SK-MEL-5 (cell line): ENCODE data around the gene STPG1. TPM values are rescaled to one million over a fixed set of nuclear protein-coding genes. Genes with fewer than 3 reads are reported as not detected.

Experiments used
- DNase-seq: peaks from one replicate; pipeline ENCODE4 v3.0.0-alpha.2; 2016; ENCODE audit warnings: low read depth, low spot score
- in situ Hi-C: cut with HindIII; loops from 2 replicates; pipeline ENCODE4 v1.10.0; 2016; ENCODE audit warnings: low sequenced_read_pairs, high pct_unique_total_duplicates, low pct_unique_long_range_greater_than_20kb
- total RNA-seq: library from RNA; depleted of rRNA; stranded (reverse); fragments of >200 nt; shearing (Covaris generic); gene quantifications from 2 replicates; pipeline ENCODE4 v1.2.3, GENCODE V29; 2014

Gene STPG1
- total RNA-seq, 1 experiment from 2014 or later: 5.5 TPM

DNA sequence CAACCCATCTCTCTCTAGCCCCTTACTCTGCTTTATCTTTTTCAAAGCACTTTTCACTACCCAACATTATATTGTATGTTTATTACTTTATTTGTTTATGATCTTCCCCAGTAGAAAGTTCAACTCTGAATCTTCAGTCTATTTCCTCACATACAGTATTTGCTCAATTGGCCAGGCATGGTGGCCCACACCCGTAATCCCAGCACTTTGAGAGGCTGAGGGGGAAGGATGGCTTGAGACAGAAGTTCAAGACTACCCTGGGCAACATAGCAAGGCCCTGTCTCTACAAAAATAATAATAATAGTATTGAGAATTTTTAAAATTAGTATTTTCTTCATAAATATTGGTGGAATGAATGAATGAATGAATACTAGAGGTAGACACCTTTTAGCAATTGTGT is 1.2 kb downstream of the STPG1 start:
- in situ Hi-C loops: no loop called here
- DNase-seq: no peak

DNA sequence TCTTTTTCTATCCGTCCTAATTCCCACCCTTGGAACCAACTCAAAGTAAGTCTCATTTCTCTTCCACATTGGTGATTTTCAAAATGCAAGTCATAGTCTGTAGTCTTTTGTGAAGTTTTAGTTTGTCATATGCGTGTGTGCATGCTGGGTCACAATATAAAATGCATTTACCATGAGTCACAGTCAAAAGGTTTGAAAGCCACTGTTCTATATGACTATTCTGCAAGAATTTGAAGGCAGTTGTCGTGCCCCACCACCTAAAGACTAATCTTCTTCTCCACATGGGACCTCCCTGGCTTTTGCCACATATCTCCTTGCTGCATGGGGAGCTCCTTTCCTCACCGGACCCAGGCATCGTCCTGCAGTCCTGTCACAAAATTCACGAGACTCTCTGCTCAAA is 1.6 kb downstream of the STPG1 start:
- in situ Hi-C loops: no loop called here
- DNase-seq: no peak

DNA sequence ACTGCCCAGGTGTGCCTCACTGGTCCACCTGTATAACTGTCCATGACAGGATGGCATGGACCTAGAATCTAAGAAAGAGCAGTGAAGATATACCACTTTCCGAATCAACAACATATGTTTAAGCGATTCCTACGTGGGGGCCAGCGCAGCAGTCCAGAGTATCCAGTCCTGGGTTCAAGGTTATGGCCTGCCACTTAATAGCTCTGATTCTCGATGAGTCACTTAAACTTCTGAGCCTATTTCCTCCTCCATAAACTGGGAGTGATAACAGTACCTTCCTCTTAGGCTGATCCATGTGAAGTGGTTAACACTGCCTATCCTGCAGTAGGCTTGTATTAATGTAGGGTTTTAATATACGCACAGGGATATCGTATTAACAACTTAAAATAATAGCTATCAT is 2.8 kb downstream of the STPG1 start:
- no peak for DNase-seq
- in situ Hi-C loops: no loop called here

DNA sequence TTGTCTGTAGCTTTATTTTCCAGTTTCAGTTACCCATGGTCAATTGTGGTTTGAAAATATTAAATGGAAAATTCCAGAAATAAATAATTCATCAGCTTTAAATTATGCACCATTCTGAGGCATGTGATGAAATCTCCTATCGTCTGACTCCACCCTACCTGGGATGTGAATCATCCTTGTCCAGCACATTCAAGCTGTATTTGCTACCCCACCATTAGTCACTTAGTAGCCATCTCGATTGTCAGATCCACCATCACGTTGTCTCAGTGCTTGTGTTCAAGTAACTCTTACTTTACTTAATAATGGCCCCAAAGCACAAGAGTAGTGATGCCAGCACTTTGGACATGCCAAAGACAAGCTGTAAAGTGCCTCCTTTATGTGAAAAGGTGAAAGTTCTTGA is 4.0 kb downstream of the STPG1 start:
- DNase-seq: no peak
- in situ Hi-C loops: no loop called here

DNA sequence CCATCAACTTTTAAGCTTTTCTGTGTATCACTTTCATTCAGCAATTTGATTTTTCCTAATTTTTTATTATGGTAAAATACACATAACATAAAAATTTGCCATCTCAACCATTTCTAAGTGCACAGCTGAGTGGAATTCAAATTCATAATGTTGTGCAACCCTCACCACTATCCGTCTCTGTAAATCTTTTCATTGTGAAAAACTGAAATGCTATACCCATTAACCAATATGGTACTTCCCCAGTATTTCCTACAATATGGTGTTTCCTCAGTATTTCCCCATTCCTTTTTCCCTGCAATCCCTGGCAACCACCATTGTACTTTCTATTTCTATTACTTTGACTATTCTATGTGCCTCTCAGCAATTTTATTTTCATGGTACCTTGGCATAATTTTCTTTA is 6.8 kb downstream of the STPG1 start:
- in situ Hi-C loops: no loop called here

DNA sequence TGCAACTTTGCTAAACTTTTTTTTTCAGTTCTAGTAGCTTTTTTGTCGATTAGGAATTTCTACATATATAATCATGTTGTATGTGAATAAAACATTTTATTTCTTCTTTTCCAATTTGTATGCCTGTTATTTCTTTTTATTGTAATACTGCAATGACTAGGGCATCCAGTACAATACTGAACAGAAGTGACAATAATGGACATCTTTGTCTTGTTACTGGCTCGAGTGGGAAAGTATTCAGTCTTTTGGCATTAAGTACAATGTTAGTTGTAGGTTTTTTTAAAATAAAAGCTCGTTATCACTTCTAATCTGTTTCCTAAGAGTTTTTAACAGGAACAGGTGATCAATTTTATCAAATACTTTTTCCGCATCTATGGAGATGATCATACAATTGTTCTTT is 9.8 kb downstream of the STPG1 start:
- no peak for DNase-seq
- in situ Hi-C loops: no loop called here

More for the DNA sequence above, 6.8 kb downstream of the STPG1 start:
- DNase-seq: no peak

DNA sequence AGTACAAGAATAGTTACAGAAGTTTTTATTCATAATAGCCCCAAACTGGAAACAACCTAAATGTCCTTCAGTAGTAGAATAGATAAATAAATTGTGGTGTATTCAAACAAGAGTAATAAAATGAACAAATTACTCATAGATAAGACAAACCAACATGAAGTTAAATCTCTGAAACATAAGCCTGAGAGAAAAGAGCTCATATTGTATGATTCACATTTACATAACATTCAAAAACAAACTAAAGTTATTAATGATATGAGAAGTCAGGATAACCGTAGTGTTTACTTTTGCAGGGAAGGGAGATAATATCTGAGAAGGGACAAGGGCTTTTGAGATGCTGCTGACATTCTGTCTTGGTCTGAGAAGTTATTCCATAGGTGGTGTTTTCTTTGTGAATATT is 13.5 kb downstream of the STPG1 start:
- in situ Hi-C loops: no loop called here
- no peak for DNase-seq

DNA sequence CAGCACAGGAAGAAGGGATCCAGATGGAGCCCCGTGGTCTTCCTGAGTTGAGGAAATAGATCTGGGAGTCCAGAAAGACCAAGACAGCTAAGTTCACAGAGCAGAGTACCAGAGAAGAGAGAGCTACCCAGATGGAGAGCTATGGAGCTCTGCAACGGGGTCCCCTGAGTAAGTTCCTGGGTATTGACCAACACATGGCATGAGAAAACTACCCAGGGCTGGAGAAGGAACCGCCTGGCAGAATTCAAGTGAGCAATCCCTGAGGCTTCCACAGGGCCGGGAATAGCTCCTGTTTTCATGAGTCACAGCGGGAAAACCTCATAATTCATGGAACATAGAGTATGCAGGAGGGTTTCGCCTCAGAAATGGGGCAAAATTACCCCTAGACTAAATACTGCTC is 19.7 kb downstream of the STPG1 start:
- DNase-seq: peak; percentile 40
- in situ Hi-C loops: loop anchor here (10.0 kb wide), 1 partner anchor 199 kb away; no protein-coding TSS in a partner anchor

DNA sequence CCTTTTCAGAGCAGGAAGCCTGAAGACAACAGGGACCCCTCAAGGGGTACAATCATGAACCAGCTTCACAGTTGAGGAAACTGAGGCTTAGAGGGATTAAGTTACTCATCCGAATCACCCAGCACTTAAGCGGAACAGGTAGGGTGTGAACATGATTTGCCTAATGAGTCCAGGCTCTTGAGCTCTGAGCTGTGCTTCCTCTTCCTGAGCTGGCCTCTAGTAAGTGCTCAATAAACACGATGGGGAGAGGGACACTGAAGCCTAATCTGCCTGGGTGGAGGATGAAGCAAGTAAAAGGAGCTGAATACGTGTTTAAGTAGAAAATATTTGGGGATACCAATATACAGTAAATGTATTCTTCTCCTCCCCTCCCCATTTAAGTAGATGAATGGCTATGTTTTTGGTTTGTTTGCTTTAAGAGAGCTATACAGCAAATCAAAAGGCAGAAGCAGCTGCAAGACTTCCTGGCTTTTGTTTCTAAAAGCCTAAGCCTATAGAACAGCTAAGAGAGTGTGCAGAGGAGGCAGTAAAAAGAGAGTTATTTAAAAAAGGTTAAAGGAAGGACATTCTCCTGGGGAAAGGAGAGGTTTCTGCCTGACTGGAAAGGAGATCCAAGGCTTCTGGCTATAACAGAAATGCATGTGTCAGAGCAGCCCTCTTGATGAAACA is 20.5 kb downstream of the STPG1 start:
- no peak for DNase-seq
- in situ Hi-C loops: loop anchor here (10.0 kb wide), 1 partner anchor 198 kb away; no protein-coding TSS in a partner anchor

DNA sequence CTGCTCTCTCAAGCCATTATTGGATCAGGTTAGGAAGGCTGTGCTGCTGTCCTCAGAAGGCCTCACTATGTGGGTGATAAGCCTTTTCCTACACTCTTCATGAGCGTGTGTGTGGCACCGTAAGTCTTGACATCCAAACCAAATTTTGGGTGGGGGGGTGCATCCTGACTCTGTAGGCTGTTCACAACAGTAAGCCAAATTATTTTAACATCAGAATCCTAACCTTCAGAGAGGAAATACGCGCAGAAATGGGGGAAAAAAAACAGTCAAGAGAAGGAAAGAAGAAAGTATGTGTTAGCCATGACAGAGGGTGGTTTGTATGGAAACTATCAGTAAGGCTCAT is 21.0 kb downstream of the STPG1 start:
- DNase-seq: no peak
- in situ Hi-C loops: loop anchor here (10.0 kb wide), 1 partner anchor 198 kb away; no protein-coding TSS in a partner anchor

DNA sequence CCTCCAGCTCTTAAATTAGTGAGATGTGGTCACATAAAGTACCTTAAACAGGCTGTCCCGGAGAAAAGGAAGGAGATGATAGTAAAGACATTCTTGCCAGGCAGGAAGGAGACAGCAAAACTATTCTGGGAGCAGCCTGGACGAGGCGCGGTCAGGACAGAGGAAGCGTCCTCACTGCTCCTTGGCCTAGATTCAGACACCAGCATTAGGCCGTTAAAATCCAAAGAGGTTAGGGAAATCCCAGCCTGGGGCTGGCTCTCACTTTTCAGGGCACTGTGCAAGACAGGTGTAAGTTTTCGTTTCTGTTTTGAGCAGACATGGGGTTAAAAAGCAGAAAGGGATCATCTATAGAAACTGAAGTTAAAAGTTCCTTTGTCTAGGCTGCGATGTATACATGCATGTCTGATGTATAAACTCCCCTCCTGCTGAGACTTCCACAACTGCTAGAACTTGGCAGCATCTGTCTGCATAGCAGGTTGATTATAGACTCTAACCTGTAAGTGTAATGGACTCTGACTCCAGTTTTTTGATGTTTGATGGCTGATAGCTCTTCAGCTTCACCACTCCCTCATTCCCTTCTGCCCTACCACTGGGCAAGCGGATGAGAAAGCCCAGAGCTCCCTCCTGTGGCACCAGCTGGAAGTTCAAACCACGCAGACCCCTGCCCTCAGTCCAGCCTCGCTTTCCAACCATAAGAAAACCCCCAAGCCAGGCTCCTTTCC is 21.5 kb downstream of the STPG1 start:
- DNase-seq: peak; percentile 77
- in situ Hi-C loops: loop anchor here (10.0 kb wide), 1 partner anchor 197 kb away; no protein-coding TSS in a partner anchor

DNA sequence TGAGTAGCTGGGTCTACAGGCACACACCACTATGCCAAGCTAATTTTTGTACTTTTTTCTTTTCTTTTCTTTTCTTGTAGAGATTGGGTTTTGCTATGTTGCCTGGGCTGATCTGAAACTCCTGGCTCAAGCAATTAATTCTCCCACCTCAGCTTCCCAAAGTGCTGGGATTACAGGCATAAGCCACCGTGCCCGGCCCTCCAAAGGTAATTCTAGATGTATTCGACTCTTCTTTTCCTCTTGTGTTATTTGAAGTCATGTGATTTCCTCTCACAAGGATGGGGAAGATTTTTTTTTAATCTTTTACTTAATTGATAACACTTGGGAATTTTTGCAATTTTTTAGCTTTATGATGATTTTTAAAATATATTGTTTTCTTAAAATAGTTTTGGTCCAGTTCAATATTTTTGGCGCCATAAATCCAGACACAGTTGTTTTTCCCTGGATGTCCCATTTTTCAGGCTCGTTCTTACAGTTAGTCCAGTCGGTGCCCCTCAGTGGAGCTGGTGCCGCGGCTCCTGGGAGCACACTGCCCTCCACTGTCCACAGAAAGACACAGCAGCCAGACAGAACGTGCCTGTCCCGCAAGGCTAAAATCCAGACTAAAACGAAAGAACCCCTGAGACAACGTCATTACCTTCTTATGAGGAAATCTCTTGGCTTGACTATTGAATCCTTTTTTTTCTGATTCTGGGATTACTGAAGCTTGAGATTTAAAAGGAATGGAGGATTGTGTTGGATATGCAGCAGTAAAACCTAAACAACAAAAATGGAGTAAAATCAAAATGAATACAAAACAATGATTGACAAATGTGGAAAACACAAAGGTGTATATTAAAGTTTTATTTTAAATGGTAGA is 22.4 kb downstream of the STPG1 start:
- DNase-seq: peak; percentile 86
- in situ Hi-C loops: loop anchor here (10.0 kb wide), 1 partner anchor 196 kb away; no protein-coding TSS in a partner anchor

DNA sequence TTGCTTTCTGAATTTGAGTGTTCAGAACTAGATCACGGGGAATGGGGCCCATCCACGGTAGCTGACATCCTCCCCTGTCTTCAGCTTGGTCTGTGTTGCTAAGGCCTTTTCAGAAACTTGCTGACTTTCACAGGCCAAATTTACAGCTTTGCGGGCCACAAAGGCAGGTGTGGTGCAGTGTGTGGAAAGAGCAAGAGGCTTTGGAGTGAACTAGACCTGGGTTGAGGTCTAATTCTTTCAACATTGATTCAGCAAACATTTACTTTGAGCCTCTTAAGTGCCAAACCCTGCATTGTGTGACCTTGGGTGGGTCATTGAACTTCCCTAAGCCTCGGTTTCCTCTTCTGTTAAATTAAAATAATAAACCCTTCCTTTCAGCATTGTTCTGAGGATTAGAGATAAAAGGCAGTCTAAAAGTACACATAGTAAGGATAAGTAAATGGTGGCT is 24.3 kb downstream of the STPG1 start:
- no peak for DNase-seq
- in situ Hi-C loops: no loop called here

DNA sequence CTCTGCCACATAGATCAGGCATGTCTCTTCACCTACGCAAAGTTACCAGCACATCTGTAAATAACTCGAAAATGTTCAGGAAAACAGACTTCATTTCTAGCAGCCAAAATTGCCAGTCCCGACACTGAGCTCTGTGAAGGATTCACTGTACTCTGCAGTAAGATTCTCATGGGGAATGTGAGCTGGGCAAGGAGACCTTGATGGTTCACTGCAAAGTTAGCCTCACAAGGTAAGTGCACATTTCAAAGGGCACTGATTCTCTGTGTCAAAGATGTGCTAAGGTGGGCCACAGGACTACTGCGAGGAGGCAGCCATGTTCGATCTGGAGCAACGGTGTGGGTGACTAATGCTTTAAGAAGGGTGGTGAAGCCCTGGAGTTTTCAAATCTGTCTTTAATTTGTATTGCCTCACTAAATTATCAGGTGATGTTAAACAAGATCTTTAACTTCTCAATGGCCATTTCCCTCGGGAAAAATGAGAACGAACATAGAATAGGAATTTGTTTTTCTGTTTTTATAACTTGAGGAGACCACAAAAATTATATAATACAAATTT is 25.2 kb downstream of the STPG1 start:
- DNase-seq: no peak
- in situ Hi-C loops: no loop called here

DNA sequence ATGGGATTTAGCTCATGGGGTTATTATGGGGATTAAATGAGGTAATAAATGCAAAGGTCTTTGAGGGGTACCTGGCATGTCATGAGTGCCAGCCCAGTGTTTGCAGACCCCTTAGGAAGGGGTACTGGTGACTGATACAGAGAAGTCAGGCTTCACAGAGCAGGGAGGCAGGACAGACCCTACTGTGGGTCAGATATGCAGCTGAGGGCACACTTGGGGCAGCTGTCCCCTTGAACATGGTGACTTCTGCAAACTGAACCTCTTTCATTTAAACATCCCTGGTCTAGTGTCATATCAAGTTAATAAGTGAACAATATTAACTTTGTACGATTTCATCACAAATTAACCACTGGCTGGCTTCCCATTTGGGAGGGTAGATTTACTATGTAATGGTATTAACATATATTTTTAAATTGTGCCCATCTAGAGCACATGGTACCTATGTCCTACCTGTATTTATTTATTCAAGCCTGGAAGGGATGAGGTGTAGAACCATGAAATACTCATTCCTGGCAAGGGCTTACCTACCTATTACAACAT is 25.9 kb downstream of the STPG1 start:
- no peak for DNase-seq
- in situ Hi-C loops: no loop called here

DNA sequence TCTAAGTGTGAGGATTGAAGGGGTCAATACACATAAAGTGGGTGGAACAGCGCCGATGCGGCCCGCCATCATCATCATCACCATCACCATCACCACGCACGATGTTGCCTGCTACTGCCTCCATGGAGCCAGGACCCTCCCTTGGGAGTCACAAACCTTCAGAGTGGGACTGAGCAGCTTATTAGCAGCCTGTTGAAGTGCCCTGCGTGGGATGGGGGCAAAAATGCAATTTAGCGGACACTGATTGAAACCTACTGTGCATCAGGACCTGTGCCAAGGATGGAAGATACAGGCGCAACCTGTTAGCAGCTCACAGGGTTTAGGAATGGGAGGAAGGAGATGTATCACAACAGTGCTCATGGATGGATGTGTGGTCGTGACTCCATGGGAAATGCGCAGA is 26.7 kb downstream of the STPG1 start:
- DNase-seq: no peak
- in situ Hi-C loops: no loop called here

DNA sequence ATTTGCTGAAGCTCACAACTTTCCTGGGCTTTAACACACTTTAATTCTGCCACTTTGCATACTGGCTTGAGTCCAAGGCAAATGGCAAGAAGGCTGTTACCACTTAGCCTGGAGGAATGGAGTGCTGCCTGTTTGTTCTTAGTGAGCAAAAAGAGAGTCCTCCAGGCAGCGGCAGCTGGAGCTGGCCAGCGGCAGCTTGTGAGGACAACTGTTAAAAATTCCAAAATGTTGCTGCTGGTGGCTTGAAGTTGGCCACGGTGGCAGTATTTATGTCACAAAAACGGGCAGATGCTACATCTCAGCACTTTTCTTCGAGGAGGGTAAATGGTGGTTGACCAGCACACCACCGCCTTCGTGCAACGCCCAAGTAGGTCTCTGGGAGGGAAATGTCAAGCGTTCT is 27.3 kb downstream of the STPG1 start:
- DNase-seq: no peak
- in situ Hi-C loops: no loop called here
